Measurements from ENCODE around the gene HLF. TPM values are rescaled to one million over a fixed set of nuclear protein-coding genes. Genes with fewer than 3 reads are reported as not detected.

The HLF gene
- total and polyA plus RNA-seq, 10 of the 15 experiments (the other 5 are each of a cell fraction or from before 2014, with no cell fraction given), result 0.01 to 0.33 (median 0.20) TPM; not detected in 3

DNA sequence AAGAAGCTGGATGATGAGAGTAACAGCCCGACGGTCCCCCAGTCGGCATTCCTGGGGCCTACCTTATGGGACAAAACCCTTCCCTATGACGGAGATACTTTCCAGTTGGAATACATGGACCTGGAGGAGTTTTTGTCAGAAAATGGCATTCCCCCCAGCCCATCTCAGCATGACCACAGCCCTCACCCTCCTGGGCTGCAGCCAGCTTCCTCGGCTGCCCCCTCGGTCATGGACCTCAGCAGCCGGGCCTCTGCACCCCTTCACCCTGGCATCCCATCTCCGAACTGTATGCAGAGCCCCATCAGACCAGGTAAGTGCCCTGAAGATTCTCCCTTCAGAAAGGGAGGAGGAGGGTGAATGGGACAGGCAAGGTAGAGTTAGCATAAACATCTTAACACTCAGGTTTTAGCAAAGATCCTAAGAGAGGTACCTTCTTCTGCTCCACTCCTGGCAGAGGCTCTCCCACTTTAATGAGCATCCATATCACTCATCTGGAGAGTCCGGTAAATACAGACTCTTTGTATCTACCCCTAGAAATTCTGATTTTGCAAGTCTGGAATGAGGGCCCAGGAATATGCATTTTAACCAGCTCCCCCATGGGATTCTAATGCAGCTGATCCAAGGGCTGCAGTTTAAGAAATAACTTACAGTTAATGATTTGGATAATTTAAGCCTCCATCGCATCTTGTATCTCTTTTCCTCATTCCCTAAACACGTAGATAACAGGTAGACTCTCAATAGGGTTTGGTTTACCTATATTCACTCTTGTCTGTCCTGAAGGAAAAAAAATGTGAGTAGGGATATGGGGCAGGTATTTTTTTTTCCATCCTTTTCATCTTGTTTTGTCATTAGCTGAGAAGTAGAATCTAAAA lies 3.3 kb downstream of the HLF start:
- intact Hi-C loops (cut with micrococcal nuclease; ENCODE audit: unreplicated experiment) (no loop called here), in situ Hi-C loops (cut with MboI) (no loop called here)
- H3K27me3 ChIP-seq (replicated peaks in 1 of 2; ENCODE audit: control insufficient read depth in 2 of 2, insufficient read depth in 2 of 2, low read length in 1 of 2), result peaks cover 8 to 16% of the 10 kb centered on the region in 2 experiments
- TF ChIP-seq TARDBP (IDR thresholded peaks at IDR 0.05; ENCODE audit: borderline replicate concordance), result no peak
- H3K4me2 ChIP-seq (ENCODE audit: control insufficient read depth, insufficient read depth), result no peak overlapping the region
- DNase-seq (ENCODE audit: low read depth, low spot score) (no peak), FAIRE-seq (no peak), ATAC-seq (no peak)
- peaks cover 4% of the 10 kb centered on the region for H3K4me1 ChIP-seq (ENCODE audit: control insufficient read depth, insufficient read depth, low read length)
- ChIA-PET POLR2A (no interaction called here), SMC1A (ENCODE audit: uncharacterized antibody, unreplicated experiment) (no interaction called here), RAD21 (ENCODE audit: unreplicated experiment) (no interaction called here), CTCF (no interaction called here)
- 46% methylated on average over 11 of the region's 11 CpGs for WGBS (ENCODE audit: insufficient coverage, insufficient replicate concordance, low lambda C conversion rate, missing lambda C conversion rate)
- no peaks in the 10 kb centered on the region for H3K36me3 ChIP-seq (ENCODE audit: control insufficient read depth in 2 of 2, insufficient read depth in 2 of 2, low read length in 1 of 2)
- no peaks in the 10 kb centered on the region for H3K79me2 ChIP-seq (ENCODE audit: control insufficient read depth, insufficient read depth, low read length)
- H2AFZ ChIP-seq (ENCODE audit: control insufficient read depth, low read depth, low read length), result no peak overlapping the region
- no peak overlapping the region for H3K27ac ChIP-seq (ENCODE audit: control insufficient read depth, insufficient read depth)
- H3K9ac ChIP-seq (ENCODE audit: control insufficient read depth, insufficient read depth, low read length), result no peak overlapping the region
- no peaks in the 10 kb centered on the region for H4K20me1 ChIP-seq (ENCODE audit: control insufficient read depth, insufficient read depth)
- no peaks in the 10 kb centered on the region for H3K9me3 ChIP-seq (replicated peaks; ENCODE audit: control insufficient read depth, insufficient read depth, low read length)
- H3K4me3 ChIP-seq, result no peak overlapping the region
- no TSS peak for BruUV-seq (replicated peaks)

DNA sequence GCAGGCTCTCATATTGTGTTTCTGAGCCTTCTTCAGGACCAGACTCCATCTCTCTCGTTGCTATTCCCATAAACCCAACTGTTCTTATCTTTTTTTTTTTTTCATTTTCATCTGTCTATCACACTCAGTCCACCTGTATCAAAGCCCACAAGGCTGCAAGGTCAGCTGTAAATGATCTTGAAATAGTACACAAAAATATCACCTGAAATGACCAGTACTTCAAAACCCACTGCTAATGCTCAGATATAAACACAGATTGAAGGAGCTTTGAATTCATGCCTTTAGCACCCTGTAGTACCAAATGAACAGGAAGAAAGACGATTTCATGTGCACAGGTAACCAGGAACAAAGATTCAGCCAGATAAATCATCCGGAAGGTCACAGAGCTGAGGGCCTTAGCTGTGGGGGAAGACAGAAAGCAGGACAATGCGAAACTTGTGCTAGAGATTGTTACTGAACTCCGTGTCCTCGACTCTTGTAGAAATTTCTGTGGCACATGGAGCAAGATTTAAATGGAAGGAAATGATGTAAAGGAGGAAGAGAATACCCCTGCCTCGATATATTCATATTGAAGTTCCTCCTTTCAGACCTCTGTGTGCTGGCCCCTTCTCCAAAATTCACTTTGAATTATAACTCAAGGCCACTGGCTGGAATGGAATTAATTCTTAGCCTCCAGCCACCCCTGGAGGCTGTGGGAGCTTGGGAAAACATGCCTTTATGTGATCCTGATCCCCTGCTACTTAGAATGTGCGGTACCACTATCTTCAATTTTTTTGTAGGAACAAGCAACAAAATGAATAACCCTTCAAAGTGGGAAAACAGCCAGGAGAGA lies 4.1 kb downstream of the HLF start:
- Histone ChIP-seq H2AFZ (ENCODE audit: control insufficient read depth, low read depth, low read length) (no peak overlapping the region), H3K36me3 (ENCODE audit: control insufficient read depth in 2 of 2, insufficient read depth in 2 of 2, low read length in 1 of 2) (no peaks in the 10 kb centered on the region), H3K27me3 (replicated peaks in 1 of 2; ENCODE audit: control insufficient read depth in 2 of 2, insufficient read depth in 2 of 2, low read length in 1 of 2) (peaks cover 9 to 11% of the 10 kb centered on the region in 2 experiments), H3K4me2 (ENCODE audit: control insufficient read depth, insufficient read depth) (no peak overlapping the region), H3K4me3 (no peak overlapping the region), H4K20me1 (ENCODE audit: control insufficient read depth, insufficient read depth) (no peaks in the 10 kb centered on the region), H3K79me2 (ENCODE audit: control insufficient read depth, insufficient read depth, low read length) (no peaks in the 10 kb centered on the region), H3K27ac (ENCODE audit: control insufficient read depth, insufficient read depth) (no peak overlapping the region), H3K9me3 (replicated peaks; ENCODE audit: control insufficient read depth, insufficient read depth, low read length) (no peaks in the 10 kb centered on the region), H3K4me1 (ENCODE audit: control insufficient read depth, insufficient read depth, low read length) (peaks cover 4% of the 10 kb centered on the region), H3K9ac (ENCODE audit: control insufficient read depth, insufficient read depth, low read length) (no peak overlapping the region)
- in situ Hi-C loops (cut with MboI), result no loop called here
- FAIRE-seq, result no peak
- ChIA-PET RAD21 (ENCODE audit: unreplicated experiment) (no interaction called here), POLR2A (no interaction called here), SMC1A (ENCODE audit: uncharacterized antibody, unreplicated experiment) (no interaction called here), CTCF (no interaction called here)
- DNase-seq (ENCODE audit: low read depth, low spot score), result no peak
- 41% methylated on average over 8 of the region's 8 CpGs for WGBS (ENCODE audit: insufficient coverage, insufficient replicate concordance, low lambda C conversion rate, missing lambda C conversion rate)
- intact Hi-C loops (cut with micrococcal nuclease; ENCODE audit: unreplicated experiment), result no loop called here
- ATAC-seq, result no peak
- BruUV-seq (replicated peaks), result no TSS peak
- no peak for TF ChIP-seq BCLAF1 (IDR thresholded peaks at IDR 0.05)
- no peak for TF ChIP-seq PAX5 (IDR thresholded peaks at IDR 0.05; ENCODE audit: borderline replicate concordance, low read depth, low read length)
- TF ChIP-seq, protein P1, sequence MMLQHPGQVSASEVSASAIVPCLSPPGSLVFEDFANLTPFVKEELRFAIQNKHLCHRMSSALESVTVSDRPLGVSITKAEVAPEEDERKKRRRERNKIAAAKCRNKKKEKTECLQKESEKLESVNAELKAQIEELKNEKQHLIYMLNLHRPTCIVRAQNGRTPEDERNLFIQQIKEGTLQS (IDR thresholded peaks at IDR 0.05; ENCODE audit: borderline replicate concordance, extremely low read depth, low read depth, low read length), result no peak
- no peak for TF ChIP-seq CBX3 (IDR thresholded peaks at IDR 0.05; ENCODE audit: borderline replicate concordance, low read depth)
- TF ChIP-seq, protein P2, sequence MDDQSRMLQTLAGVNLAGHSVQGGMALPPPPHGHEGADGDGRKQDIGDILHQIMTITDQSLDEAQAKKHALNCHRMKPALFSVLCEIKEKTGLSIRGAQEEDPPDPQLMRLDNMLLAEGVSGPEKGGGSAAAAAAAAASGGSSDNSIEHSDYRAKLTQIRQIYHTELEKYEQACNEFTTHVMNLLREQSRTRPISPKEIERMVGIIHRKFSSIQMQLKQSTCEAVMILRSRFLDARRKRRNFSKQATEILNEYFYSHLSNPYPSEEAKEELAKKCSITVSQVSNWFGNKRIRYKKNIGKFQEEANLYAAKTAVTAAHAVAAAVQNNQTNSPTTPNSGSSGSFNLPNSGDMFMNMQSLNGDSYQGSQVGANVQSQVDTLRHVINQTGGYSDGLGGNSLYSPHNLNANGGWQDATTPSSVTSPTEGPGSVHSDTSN (IDR thresholded peaks at IDR 0.05; ENCODE audit: insufficient replicate concordance, low read depth, low read length), result no peak
- TF ChIP-seq KLF5 (IDR thresholded peaks at IDR 0.05; ENCODE audit: partially characterized antibody), result no peak
- TF ChIP-seq E2F4 (IDR thresholded peaks at IDR 0.05; ENCODE audit: low read depth, low read length), result no peak
- no peak for TF ChIP-seq SMARCA5 (IDR thresholded peaks at IDR 0.05)

All from GM12878 (cell line).